H9 (cell line): ENCODE results near the gene OMA1. TPM values are rescaled to one million over a fixed set of nuclear protein-coding genes. Genes with fewer than 3 reads are reported as not detected.

Source experiments
- DNase-seq: peaks from one replicate; pipeline ENCODE4 v3.0.0-alpha.2; 2017
- H2AFZ ChIP-seq: one replicate; pipeline ENCODE4 v1.6.1; 2013; ENCODE audit warnings: mild to moderate bottlenecking, low read length, control low read depth, moderate library complexity
- H2AK5ac ChIP-seq: 2 replicates; pipeline ENCODE4 v1.6.1; 2013; ENCODE audit warnings: low read length, control low read depth, mixed read lengths; ENCODE audit not compliant: insufficient read length
- H2BK120ac ChIP-seq: one replicate; pipeline ENCODE4 v1.6.1; 2013; ENCODE audit warnings: low read depth, mild to moderate bottlenecking, low read length, control low read depth, inconsistent platforms; ENCODE audit not compliant: poor library complexity, severe bottlenecking
- H2BK12ac ChIP-seq: 2 replicates; pipeline ENCODE4 v1.6.1; 2013; ENCODE audit warnings: low read length, control low read depth, mixed read lengths, low read depth; ENCODE audit not compliant: insufficient read length
- H2BK15ac ChIP-seq: 2 replicates; pipeline ENCODE4 v1.6.1; 2013; ENCODE audit warnings: low read depth, low read length, control low read depth
- H2BK20ac ChIP-seq: one replicate; pipeline ENCODE4 v1.6.1; 2013; ENCODE audit warnings: low read depth, mild to moderate bottlenecking, low read length, control low read depth, inconsistent platforms; ENCODE audit not compliant: poor library complexity, severe bottlenecking
- H2BK5ac ChIP-seq: 2 replicates; pipeline ENCODE4 v1.6.1; 2013; ENCODE audit warnings: low read length, control low read depth, mixed read lengths; ENCODE audit not compliant: insufficient read length
- H3K14ac ChIP-seq: 2 replicates; pipeline ENCODE4 v1.6.1; 2013; ENCODE audit warnings: low read length, control low read depth; ENCODE audit not compliant: insufficient read depth
- H3K18ac ChIP-seq: 2 replicates; pipeline ENCODE4 v1.6.1; 2013; ENCODE audit warnings: low read depth, mild to moderate bottlenecking, mixed read lengths, low read length, control low read depth; ENCODE audit not compliant: insufficient read length
- H3K23ac ChIP-seq: 2 replicates; pipeline ENCODE4 v1.6.1; 2013; ENCODE audit warnings: low read length, control low read depth, mixed read lengths, low read depth; ENCODE audit not compliant: insufficient read length
- H3K23me2 ChIP-seq: 2 replicates; pipeline ENCODE4 v1.6.1; 2013; ENCODE audit warnings: low read depth, mild to moderate bottlenecking, mixed read lengths, low read length, control low read depth; ENCODE audit not compliant: insufficient read length, poor library complexity, severe bottlenecking
- H3K27ac ChIP-seq: 2 replicates; pipeline ENCODE4 v1.5.1; 2013; ENCODE audit warnings: low read length, control low read depth, mixed read lengths, low read depth; ENCODE audit not compliant: insufficient read length
- H3K27me3 ChIP-seq: 2 replicates; pipeline ENCODE4 v1.6.1; 2013; ENCODE audit warnings: low read length, control low read depth, inconsistent platforms; ENCODE audit not compliant: insufficient read depth
- H3K4ac ChIP-seq: 2 replicates; pipeline ENCODE4 v1.6.1; 2013; ENCODE audit warnings: low read depth, mild to moderate bottlenecking, control low read depth, inconsistent platforms, low read length, moderate library complexity
- H3K4me1 ChIP-seq: 2 replicates; pipeline ENCODE4 v1.6.1; 2013; ENCODE audit warnings: low read length, control low read depth, inconsistent platforms; ENCODE audit not compliant: insufficient read depth
- H3K4me2 ChIP-seq: 2 replicates; pipeline ENCODE4 v1.6.1; 2013; ENCODE audit warnings: low read length, control low read depth, mixed read lengths; ENCODE audit not compliant: insufficient read length, insufficient read depth
- H3K56ac ChIP-seq: 2 replicates; pipeline ENCODE4 v1.6.1; 2013; ENCODE audit warnings: low read depth, mild to moderate bottlenecking, mixed read lengths, low read length, control low read depth; ENCODE audit not compliant: insufficient read length
- H3K79me1 ChIP-seq: 2 replicates; pipeline ENCODE4 v1.6.1; 2013; ENCODE audit warnings: low read depth, mild to moderate bottlenecking, moderate library complexity, low read length, control low read depth, inconsistent platforms; ENCODE audit not compliant: insufficient read depth, poor library complexity, severe bottlenecking
- H3K79me2 ChIP-seq: 2 replicates; pipeline ENCODE4 v1.6.1; 2013; ENCODE audit warnings: low read length, control low read depth, inconsistent platforms; ENCODE audit not compliant: insufficient read depth
- H3K9ac ChIP-seq: 2 replicates; pipeline ENCODE4 v1.6.1; 2013; ENCODE audit warnings: low read length, control low read depth, mixed read lengths; ENCODE audit not compliant: insufficient read length; ENCODE audit errors: extremely low read depth
- H3K9me3 ChIP-seq: one replicate; pipeline ENCODE4 v1.6.1; 2013; ENCODE audit warnings: low read depth, low read length, inconsistent platforms; ENCODE audit not compliant: control insufficient read depth
- H3T11ph ChIP-seq: one replicate; pipeline ENCODE4 v1.6.1; 2013; ENCODE audit warnings: mild to moderate bottlenecking, low read length, control low read depth, inconsistent platforms
- H4K20me1 ChIP-seq: one replicate; pipeline ENCODE4 v1.6.1; 2013; ENCODE audit not compliant: control insufficient read depth, insufficient read length, insufficient read depth
- H4K5ac ChIP-seq: 2 replicates; pipeline ENCODE4 v1.6.1; 2013; ENCODE audit warnings: low read depth, mild to moderate bottlenecking, mixed read lengths, low read length, control low read depth; ENCODE audit not compliant: insufficient read length
- H4K8ac ChIP-seq: replicated peaks from 2 replicates; pipeline ENCODE4 v1.6.1; 2013; ENCODE audit warnings: low read length, control low read depth, mixed read lengths, low read depth; ENCODE audit not compliant: insufficient read length
- H4K91ac ChIP-seq: 2 replicates; pipeline ENCODE4 v1.6.1; 2013; ENCODE audit warnings: low read depth, mild to moderate bottlenecking, moderate library complexity, mixed read lengths, low read length, control low read depth; ENCODE audit not compliant: insufficient read length
- H3K27ac Mint-ChIP-seq, 3 experiments: 2 replicates in 2 of 3; 3 replicates in 1 of 3; pipeline ENCODE4 v1.8.0; 2020 to 2021; ENCODE audit warnings: mixed read lengths in 3 of 3, mild to moderate bottlenecking in 1 of 3, moderate library complexity in 1 of 3
- H3K27me3 Mint-ChIP-seq: 2 replicates; pipeline ENCODE4 v1.8.0; 2021; ENCODE audit warnings: low read depth, mild to moderate bottlenecking, moderate library complexity, mixed read lengths
- H3K36me3 Mint-ChIP-seq, 3 experiments: 2 replicates in 2 of 3; 3 replicates in 1 of 3; pipeline ENCODE4 v1.8.0; 2020 to 2021; ENCODE audit warnings: low read depth in 3 of 3, mixed read lengths in 3 of 3; ENCODE audit not compliant: insufficient read depth in 1 of 3
- H3K4me1 Mint-ChIP-seq, 2 experiments: 2 replicates each; pipeline ENCODE4 v1.8.0; 2020; ENCODE audit warnings: mixed read lengths in 2 of 2
- H3K4me3 Mint-ChIP-seq, 2 experiments: 2 replicates in 1 of 2; 3 replicates in 1 of 2; pipeline ENCODE4 v1.8.0; 2020 to 2021; ENCODE audit warnings: mild to moderate bottlenecking in 2 of 2, mixed read lengths in 2 of 2, moderate library complexity in 1 of 2
- H3K9me3 Mint-ChIP-seq, 2 experiments: 2 replicates in 1 of 2; 3 replicates in 1 of 2; pipeline ENCODE4 v1.8.0; 2020; ENCODE audit warnings: mild to moderate bottlenecking in 2 of 2, mixed read lengths in 2 of 2, moderate library complexity in 1 of 2
- WGBS: extraction: QIAGEN DNeasy Blood & Tissue Kit; methylation state at CpG from one replicate; pipeline ENCODE4 v1.1.7; 2013; ENCODE audit warnings: missing lambda C conversion rate, low lambda C conversion rate, mixed read lengths; ENCODE audit not compliant: insufficient read length; ENCODE audit errors: extremely low coverage; 5-methylcytosine and 5-hydroxymethylcytosine counted together
- total RNA-seq: library from RNA; stranded (reverse); gene quantifications from 2 replicates; pipeline ENCODE4 v1.2.1, GENCODE V29; 2021
- TF ChIP-seq, protein P1 (sequence below): fragments of 200-600 bp; sonication (generic); conservative IDR thresholded peaks from 3 replicates; pipeline ENCODE4 v1.8.0; 2021; ENCODE audit warnings: antibody characterized with exemption, mild to moderate bottlenecking

OMA1 gene
- total RNA-seq, 1 experiment from 2014 or later = 12.9 TPM

DNA sequence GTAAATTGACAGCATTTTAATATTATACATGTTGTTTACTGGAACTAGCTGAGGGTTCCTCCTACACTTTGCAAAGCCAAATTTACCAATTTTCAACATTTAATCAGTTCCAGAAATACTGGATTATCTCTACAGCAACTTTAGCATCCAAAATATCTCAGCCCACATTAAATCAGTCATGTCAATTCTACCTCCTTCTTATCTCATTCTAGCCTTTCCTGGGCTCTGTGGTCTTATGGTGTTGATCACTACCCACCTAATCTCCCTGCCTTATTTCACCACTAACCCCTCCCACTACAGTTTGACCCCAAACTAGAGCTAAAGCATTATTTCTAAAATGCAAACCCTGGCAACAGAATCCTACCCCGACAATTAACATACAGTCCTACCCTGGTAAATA lies 3.3 kb downstream of the OMA1 start:
- Histone ChIP-seq H3K4me1 (no peaks in the 10 kb centered on the region), H2AK5ac (no peak overlapping the region), H4K5ac (no peak overlapping the region), H3K9me3 (no peaks in the 10 kb centered on the region), H3K18ac (no peak overlapping the region), H2BK5ac (no peak overlapping the region), H3K4me2 (no peak overlapping the region), H3K79me2 (no peaks in the 10 kb centered on the region), H3K9ac (no peak overlapping the region), H4K8ac (no peak overlapping the region), H2BK12ac (no peak overlapping the region), H3T11ph (no peak overlapping the region), H4K91ac (no peak overlapping the region), H2AFZ (no peak overlapping the region), H2BK20ac (no peak overlapping the region), H3K23ac (no peak overlapping the region), H2BK15ac (no peak overlapping the region), H2BK120ac (no peak overlapping the region), H3K23me2 (no peaks in the 10 kb centered on the region), H3K4ac (no peak overlapping the region), H3K27ac (no peak overlapping the region), H3K79me1 (no peaks in the 10 kb centered on the region), H3K27me3 (no peaks in the 10 kb centered on the region), H3K14ac (no peak overlapping the region), H4K20me1 (no peaks in the 10 kb centered on the region), H3K56ac (no peak overlapping the region)
- Mint-ChIP-seq H3K9me3 (no peaks in the 10 kb centered on the region), H3K4me3 (no peak overlapping the region), H3K27me3 (peaks cover 4% of the 10 kb centered on the region), H3K27ac (no peak overlapping the region), H3K4me1 (peaks cover 15 to 16% of the 10 kb centered on the region in 2 experiments), H3K36me3 (no peaks in the 10 kb centered on the region)
- WGBS = no CpG with 5 or more reads among the region's 1 CpG
- TF ChIP-seq, protein P1, sequence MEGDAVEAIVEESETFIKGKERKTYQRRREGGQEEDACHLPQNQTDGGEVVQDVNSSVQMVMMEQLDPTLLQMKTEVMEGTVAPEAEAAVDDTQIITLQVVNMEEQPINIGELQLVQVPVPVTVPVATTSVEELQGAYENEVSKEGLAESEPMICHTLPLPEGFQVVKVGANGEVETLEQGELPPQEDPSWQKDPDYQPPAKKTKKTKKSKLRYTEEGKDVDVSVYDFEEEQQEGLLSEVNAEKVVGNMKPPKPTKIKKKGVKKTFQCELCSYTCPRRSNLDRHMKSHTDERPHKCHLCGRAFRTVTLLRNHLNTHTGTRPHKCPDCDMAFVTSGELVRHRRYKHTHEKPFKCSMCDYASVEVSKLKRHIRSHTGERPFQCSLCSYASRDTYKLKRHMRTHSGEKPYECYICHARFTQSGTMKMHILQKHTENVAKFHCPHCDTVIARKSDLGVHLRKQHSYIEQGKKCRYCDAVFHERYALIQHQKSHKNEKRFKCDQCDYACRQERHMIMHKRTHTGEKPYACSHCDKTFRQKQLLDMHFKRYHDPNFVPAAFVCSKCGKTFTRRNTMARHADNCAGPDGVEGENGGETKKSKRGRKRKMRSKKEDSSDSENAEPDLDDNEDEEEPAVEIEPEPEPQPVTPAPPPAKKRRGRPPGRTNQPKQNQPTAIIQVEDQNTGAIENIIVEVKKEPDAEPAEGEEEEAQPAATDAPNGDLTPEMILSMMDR = no peak
- DNase-seq = no peak
